Activated T-helper 1 cell treated with anti-CD3 and anti-CD28 coated beads, Interleukin-12 subunit alpha, Interleukin-12 subunit beta, Interleukin-2, Interleukin-4 antibody, amounts not matched to agents 30 ng/mL and 10 ng/mL and 1 ng/mL, durations not matched to agents 14 hours and 24 hours and 36 hours (primary cell): ENCODE data around the gene CHCHD10. TPM values are rescaled to one million over a fixed set of nuclear protein-coding genes. Genes with fewer than 3 reads are reported as not detected.

Experiments
- DNase-seq: peaks from one replicate; pipeline ENCODE4 v3.0.0; 2021; ENCODE audit warnings: low spot score
- H3K27ac Mint-ChIP-seq: one replicate; pipeline ENCODE4 v1.8.0; 2021; ENCODE audit warnings: mild to moderate bottlenecking, mixed read lengths
- H3K27me3 Mint-ChIP-seq: one replicate; pipeline ENCODE4 v1.8.0; 2022; ENCODE audit warnings: mild to moderate bottlenecking, moderate library complexity, mixed read lengths; ENCODE audit not compliant: insufficient read depth
- H3K36me3 Mint-ChIP-seq: one replicate; pipeline ENCODE4 v1.8.0; 2021; ENCODE audit warnings: low read depth, mixed read lengths
- H3K4me1 Mint-ChIP-seq: one replicate; pipeline ENCODE4 v1.8.0; 2021; ENCODE audit warnings: low read depth, mixed read lengths
- H3K4me3 Mint-ChIP-seq: one replicate; pipeline ENCODE4 v1.8.0; 2021; ENCODE audit warnings: mild to moderate bottlenecking, moderate library complexity, mixed read lengths
- H3K9me3 Mint-ChIP-seq: one replicate; pipeline ENCODE4 v1.8.0; 2021; ENCODE audit warnings: mixed read lengths
- intact Hi-C: fragments of 100-400 bp; cut with micrococcal nuclease; formaldehyde crosslinking; loops from one replicate; pipeline ENCODE4 v1.15.1; 2024
- total RNA-seq: library from RNA; stranded (reverse); gene quantifications from 2 replicates; pipeline ENCODE4 v1.2.3, GENCODE V29; 2022

CHCHD10 gene
- total RNA-seq, 1 donor from 2014 or later, result 96.4 TPM

GRCh38 chr22:23783265-23784150 is 15.7 kb upstream of the CHCHD10 start:
- peaks cover 25% of the 10 kb centered on the region for H3K4me1 Mint-ChIP-seq
- peaks cover 2% of the 10 kb centered on the region for H3K27me3 Mint-ChIP-seq
- H3K4me3 Mint-ChIP-seq, result no peak overlapping the region
- H3K9me3 Mint-ChIP-seq, result no peaks in the 10 kb centered on the region
- H3K27ac Mint-ChIP-seq, result no peak overlapping the region
- intact Hi-C loops, result no loop called here
- H3K36me3 Mint-ChIP-seq, result no peaks in the 10 kb centered on the region
- DNase-seq, result no peak

DNA sequence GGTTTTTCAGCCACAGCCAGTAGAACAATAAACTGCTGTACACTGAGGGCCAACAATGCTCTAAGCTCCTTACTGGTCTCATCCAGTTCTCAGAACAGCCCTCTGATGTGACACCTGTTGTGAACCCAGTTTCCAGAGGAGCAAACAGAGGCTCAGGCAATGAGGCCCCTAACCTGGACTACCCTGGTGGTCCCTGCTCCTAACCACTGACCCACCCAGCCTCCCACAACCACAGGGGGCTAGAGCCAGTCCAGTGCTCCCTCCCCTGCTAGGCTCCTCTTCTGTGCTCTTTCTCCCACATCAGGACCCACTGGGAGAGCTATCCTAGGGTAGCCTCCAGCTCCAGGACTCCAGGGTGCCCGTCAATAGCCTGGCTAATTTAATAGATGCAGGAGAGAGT is 14.9 kb upstream of the CHCHD10 start:
- Mint-ChIP-seq H3K4me3 (no peak overlapping the region), H3K27me3 (peaks cover 2% of the 10 kb centered on the region), H3K4me1 (peaks cover 17% of the 10 kb centered on the region), H3K9me3 (no peaks in the 10 kb centered on the region), H3K36me3 (no peaks in the 10 kb centered on the region), H3K27ac (no peak overlapping the region)
- DNase-seq, result no peak
- intact Hi-C loops, result no loop called here

DNA sequence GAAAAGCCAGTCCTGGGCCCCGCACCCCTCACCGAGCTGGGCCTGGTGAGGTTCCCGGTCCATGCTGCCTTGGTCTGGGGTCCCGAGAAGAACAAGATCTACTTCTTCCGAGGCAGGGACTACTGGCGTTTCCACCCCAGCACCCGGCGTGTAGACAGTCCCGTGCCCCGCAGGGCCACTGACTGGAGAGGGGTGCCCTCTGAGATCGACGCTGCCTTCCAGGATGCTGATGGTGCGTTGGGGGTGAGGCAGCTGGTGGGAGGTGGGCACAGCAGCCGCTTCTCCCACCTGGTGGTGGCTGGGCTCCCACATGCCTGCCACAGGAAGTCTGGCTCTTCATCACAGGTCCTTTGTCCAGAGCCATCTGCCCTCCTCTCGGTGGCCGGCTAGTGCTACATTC is 14.5 kb upstream of the CHCHD10 start:
- Mint-ChIP-seq H3K9me3 (no peaks in the 10 kb centered on the region), H3K36me3 (no peaks in the 10 kb centered on the region), H3K27me3 (peaks cover 2% of the 10 kb centered on the region), H3K4me1 (peaks cover 13% of the 10 kb centered on the region), H3K4me3 (no peak overlapping the region), H3K27ac (no peak overlapping the region)
- intact Hi-C loops, result no loop called here
- DNase-seq, result no peak

DNA sequence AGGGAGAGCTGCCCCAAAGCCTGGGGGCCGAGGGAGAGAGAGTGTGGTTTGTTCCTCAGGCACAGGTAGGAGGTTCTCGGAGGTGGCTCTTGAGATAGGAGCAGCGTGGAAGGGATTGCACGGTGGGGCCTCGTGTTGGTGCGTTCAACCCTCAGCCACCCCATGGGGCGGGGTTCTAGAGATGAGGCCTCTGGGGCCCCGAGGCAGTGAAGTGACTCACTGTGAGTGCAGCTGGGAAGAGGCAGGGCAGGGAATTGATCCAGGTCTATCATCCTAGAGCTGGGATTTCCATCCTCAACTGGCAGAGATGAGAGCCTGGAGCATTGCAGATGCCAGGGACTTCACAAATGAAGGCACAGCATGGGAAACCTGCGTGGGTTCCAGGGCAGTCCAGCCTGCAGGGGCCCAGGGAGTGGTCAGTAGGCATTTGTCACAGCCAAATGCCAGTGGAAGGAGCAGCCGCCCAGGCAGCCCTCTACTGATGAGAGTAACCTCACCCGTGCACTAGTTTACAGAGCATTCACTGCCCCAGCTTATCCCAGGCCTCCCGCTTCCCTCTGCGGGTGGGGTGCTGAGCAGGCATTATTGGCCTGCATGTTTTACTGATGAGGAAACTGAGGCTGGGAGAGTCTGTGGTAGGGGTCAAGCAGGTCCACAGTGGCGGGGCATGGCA is 13.9 kb upstream of the CHCHD10 start:
- intact Hi-C loops, result no loop called here
- Mint-ChIP-seq H3K9me3 (no peaks in the 10 kb centered on the region), H3K27ac (no peak overlapping the region), H3K36me3 (no peaks in the 10 kb centered on the region), H3K27me3 (peaks cover 2% of the 10 kb centered on the region), H3K4me3 (no peak overlapping the region), H3K4me1 (peaks cover 12% of the 10 kb centered on the region)
- DNase-seq, result no peak

DNA sequence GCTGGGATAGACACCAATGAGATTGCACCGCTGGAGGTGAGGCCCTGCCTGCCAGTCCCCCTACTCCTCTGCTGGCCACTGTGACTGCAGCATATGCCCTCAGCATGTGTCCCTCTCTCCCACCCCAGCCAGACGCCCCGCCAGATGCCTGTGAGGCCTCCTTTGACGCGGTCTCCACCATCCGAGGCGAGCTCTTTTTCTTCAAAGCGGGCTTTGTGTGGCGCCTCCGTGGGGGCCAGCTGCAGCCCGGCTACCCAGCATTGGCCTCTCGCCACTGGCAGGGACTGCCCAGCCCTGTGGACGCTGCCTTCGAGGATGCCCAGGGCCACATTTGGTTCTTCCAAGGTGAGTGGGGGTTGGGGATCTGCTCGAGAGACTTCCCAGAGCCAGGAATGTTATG is 13.3 kb upstream of the CHCHD10 start:
- peaks cover 6% of the 10 kb centered on the region for H3K4me1 Mint-ChIP-seq
- no peak overlapping the region for H3K4me3 Mint-ChIP-seq
- no peak for DNase-seq
- intact Hi-C loops, result no loop called here
- H3K9me3 Mint-ChIP-seq, result no peaks in the 10 kb centered on the region
- peaks cover 5% of the 10 kb centered on the region for H3K27me3 Mint-ChIP-seq
- no peaks in the 10 kb centered on the region for H3K36me3 Mint-ChIP-seq
- no peak overlapping the region for H3K27ac Mint-ChIP-seq

DNA sequence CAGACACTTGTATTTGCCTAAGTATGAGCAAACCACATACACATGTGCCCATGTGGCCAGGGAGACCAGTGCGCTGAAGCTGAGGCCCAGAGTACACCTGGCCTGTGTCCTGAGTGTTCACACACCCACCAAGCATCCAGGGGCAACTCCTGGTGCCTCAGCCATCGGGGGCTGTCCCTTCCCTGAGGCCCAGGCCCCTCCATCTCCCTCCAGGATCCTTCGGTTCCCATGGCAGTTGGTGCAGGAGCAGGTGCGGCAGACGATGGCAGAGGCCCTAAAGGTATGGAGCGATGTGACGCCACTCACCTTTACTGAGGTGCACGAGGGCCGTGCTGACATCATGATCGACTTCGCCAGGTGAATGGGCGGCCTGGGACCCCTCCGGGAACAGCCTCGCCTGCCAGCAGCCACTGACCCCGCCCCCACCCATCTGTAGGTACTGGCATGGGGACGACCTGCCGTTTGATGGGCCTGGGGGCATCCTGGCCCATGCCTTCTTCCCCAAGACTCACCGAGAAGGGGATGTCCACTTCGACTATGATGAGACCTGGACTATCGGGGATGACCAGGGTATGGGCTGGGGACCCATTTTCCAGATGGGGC is 12.5 kb upstream of the CHCHD10 start:
- Mint-ChIP-seq H3K27ac (no peak overlapping the region), H3K27me3 (peaks cover 7% of the 10 kb centered on the region), H3K9me3 (no peaks in the 10 kb centered on the region), H3K4me1 (peaks cover 6% of the 10 kb centered on the region), H3K4me3 (no peak overlapping the region), H3K36me3 (no peaks in the 10 kb centered on the region)
- intact Hi-C loops, result no loop called here
- DNase-seq, result no peak

- Mint-ChIP-seq H3K4me3 (no peak overlapping the region), H3K4me1 (peaks cover 6% of the 10 kb centered on the region), H3K27me3 (peaks cover 7% of the 10 kb centered on the region), H3K36me3 (no peaks in the 10 kb centered on the region), H3K27ac (no peak overlapping the region), H3K9me3 (no peaks in the 10 kb centered on the region)
- intact Hi-C loops, result no loop called here
- no peak for DNase-seq
Measured at GRCh38 chr22:23779731-23780130, 12.0 kb upstream of the CHCHD10 start.

- Mint-ChIP-seq H3K4me1 (peaks cover under 1% of the 10 kb centered on the region), H3K9me3 (no peaks in the 10 kb centered on the region), H3K36me3 (no peaks in the 10 kb centered on the region), H3K27ac (no peak overlapping the region), H3K27me3 (peaks cover 6% of the 10 kb centered on the region), H3K4me3 (no peak overlapping the region)
- intact Hi-C loops, result no loop called here
- DNase-seq, result no peak
Measured at GRCh38 chr22:23779083-23779482, 11.3 kb upstream of the CHCHD10 start.

GRCh38 chr22:23778577-23778900 is 10.8 kb upstream of the CHCHD10 start:
- Mint-ChIP-seq H3K27me3 (peaks cover 7% of the 10 kb centered on the region), H3K4me1 (no peaks in the 10 kb centered on the region), H3K27ac (no peak overlapping the region), H3K9me3 (no peaks in the 10 kb centered on the region), H3K36me3 (no peaks in the 10 kb centered on the region), H3K4me3 (no peak overlapping the region)
- no peak for DNase-seq
- intact Hi-C loops, result no loop called here

DNA sequence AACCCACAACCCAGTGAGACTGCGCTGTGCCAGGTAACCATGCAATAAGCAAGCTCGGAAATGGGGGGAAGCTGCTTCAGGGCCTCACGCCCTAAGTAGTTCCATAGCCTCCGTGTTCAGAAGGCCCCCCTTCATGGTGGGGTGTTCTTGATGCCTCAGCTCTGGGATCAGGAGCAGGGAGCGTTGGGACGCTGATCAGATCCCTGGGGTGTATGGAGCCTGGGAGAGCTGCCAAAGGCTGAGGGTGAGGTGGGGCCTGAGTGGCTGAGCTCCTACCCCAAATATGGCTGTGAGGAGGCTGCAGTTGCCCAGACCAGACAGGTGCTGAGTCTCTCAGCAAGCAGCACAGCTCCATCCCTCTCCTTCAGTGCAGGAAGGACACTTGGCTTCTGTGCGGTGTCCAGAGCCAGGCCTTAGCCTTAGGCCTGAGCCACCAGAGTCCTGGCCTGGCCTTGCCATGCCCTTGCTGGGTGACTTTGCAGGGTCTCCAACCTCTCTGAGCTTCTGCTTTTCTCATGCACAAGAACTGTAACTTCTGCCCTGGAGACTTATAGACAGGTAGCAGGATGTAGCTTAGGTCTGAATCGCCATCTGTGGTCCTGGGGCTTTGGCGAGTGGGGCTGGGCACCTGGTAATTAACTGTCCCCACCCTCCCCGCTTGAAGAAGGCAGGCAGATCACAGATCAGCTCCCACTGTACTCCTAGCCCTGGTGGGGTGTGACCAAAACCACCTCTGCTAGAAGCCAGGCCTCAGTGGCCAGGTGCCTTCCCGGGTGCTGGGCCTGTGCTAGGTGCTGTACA is 10.2 kb upstream of the CHCHD10 start:
- intact Hi-C loops, result no loop called here
- DNase-seq, result no peak
- H3K27me3 Mint-ChIP-seq, result peaks cover 13% of the 10 kb centered on the region
- H3K4me3 Mint-ChIP-seq, result no peak overlapping the region
- H3K27ac Mint-ChIP-seq, result no peak overlapping the region
- no peaks in the 10 kb centered on the region for H3K4me1 Mint-ChIP-seq
- H3K9me3 Mint-ChIP-seq, result no peaks in the 10 kb centered on the region
- no peaks in the 10 kb centered on the region for H3K36me3 Mint-ChIP-seq

- no peak for DNase-seq
- no peak overlapping the region for H3K4me3 Mint-ChIP-seq
- no peak overlapping the region for H3K27ac Mint-ChIP-seq
- intact Hi-C loops, result no loop called here
- no peaks in the 10 kb centered on the region for H3K36me3 Mint-ChIP-seq
- no peaks in the 10 kb centered on the region for H3K9me3 Mint-ChIP-seq
- peaks cover 19% of the 10 kb centered on the region for H3K27me3 Mint-ChIP-seq
- peaks cover 4% of the 10 kb centered on the region for H3K4me1 Mint-ChIP-seq
Measured at GRCh38 chr22:23775779-23776375, 8.1 kb upstream of the CHCHD10 start.

DNA sequence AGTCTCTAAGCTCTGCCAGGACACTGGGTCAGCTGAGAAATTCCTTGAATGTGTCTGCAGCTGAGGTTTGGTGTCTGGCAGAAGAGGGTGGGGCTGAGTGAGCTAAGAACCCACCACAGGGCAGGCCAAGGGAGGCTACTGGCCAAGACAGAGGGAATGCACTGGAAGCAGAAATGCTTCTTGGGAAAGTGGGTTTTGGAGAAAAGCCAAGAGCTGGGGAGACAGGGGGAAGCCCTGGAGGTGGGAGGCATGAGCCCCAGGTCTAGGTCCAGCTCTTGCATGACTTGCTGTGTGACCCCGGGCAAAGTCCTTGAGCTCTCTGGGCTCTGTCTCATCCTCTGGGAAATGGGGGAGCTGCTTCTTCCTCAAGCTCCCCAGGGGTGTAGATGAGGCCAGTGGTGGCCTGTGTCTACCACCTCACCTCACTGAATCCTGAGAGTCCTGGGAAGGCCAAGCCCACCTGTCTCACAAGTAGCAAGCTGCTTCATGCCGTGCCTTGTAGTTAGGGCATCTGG is 7.2 kb upstream of the CHCHD10 start:
- peaks cover 19% of the 10 kb centered on the region for H3K27me3 Mint-ChIP-seq
- H3K4me3 Mint-ChIP-seq, result no peak overlapping the region
- peaks cover 4% of the 10 kb centered on the region for H3K4me1 Mint-ChIP-seq
- intact Hi-C loops, result no loop called here
- H3K9me3 Mint-ChIP-seq, result no peaks in the 10 kb centered on the region
- no peaks in the 10 kb centered on the region for H3K36me3 Mint-ChIP-seq
- no peak for DNase-seq
- H3K27ac Mint-ChIP-seq, result no peak overlapping the region
